ENCODE measurements around the gene ABCC8.
"Not testable (repeated sequence)": the region's sequence is repeated elsewhere in the genome, so short reads cannot be mapped to it uniquely, and the experiment has no call there.

The ABCC8 gene

DNA sequence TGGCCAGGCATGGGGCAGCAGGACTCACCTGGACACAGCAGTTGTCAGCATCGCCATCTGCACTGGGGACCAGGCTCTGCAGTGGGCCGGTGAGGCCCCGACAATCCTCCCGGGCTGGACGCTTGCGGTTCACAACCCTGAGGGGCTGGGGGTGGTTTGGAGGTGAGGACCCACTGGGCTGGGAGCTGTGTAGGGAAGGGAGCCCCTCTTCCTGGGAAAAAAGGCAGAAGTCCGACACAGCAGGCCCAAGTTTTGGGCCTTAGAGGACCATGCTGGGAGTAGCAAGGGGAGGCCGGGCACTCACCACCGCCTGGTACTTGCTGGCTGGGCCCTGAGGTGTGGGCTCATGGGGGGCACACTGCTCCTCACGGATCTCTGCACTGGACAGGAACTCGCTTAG, 48.4 kb downstream of the ABCC8 start:
- DNase-seq (ENCODE audit: low spot score): no peak

DNA sequence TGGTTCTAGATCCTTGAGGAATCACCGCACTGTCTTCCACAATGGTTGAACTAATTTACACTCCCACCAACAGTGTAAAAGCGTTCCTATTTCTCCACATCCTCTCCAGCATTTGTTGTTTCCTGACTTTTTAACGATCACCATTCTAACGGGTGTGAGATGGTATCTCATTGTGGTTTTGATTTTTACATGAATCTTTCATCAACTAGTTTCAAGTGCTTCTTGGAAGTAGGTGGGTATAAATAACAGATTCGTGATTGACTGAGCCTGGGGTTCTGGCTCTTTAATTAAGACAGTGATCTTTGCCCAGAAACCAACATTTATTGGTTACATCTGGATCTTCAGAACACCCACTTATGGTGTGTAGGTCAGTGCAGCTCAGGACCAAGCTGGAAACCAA, 50.4 kb downstream of the ABCC8 start:
- not testable (repeated sequence) for DNase-seq (ENCODE audit: low spot score)

DNA sequence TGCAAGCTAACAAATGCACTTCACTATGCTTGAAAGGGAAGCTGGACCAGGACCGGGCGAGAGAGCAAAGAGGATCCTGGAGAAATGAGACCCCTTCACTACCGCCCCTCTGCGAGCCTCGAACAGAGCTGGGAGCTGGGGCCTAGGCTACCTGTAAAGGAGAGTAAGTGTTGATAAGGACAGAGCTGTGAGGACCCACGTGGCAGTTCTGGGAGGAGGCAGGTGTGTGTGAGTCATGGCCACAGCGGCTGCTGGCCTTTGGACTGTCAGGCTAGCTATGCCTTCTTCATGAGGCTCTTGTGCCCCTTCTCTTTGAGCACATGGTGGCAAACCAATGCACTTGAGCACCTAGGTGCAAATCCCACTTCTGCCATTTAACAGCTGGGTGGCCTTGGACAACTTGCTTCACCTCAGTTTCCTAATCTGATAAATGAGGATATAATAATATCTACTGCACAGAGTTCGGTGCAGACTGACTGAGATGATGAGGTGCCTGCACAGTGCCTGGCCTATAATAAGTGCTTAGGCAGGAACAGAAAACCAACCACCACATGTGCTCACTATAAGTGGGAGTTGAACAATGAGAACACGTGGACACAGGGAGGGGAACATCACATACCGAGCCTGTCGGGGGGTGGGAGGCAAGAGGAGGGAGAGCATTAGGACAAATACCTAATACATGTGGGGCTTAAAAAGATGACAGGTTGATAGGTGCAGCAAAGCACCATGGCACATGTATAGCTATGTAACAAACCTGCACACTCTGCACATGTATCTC, 52.9 kb downstream of the ABCC8 start:
- no peak for DNase-seq (ENCODE audit: low spot score)

DNA sequence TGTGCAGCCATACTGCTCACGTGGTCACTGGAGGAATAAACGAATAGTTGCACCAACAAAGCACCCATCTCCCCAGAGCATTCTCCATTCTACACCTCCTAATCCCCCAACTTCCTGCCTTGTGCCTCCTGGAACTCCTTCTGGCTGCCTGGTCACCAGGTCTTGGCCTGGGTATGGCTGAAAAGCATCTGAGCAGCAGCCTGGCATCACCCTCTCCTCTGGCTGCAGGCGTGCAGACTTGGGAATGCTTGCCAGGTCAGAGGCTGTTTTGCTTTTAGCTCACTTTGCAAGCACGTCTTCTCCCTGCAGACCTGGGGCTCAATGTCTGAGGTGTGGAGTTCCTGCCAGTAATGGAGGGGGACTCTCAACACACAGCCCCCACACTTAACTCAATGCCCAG, 54.9 kb downstream of the ABCC8 start:
- DNase-seq (ENCODE audit: low spot score): no peak

DNA sequence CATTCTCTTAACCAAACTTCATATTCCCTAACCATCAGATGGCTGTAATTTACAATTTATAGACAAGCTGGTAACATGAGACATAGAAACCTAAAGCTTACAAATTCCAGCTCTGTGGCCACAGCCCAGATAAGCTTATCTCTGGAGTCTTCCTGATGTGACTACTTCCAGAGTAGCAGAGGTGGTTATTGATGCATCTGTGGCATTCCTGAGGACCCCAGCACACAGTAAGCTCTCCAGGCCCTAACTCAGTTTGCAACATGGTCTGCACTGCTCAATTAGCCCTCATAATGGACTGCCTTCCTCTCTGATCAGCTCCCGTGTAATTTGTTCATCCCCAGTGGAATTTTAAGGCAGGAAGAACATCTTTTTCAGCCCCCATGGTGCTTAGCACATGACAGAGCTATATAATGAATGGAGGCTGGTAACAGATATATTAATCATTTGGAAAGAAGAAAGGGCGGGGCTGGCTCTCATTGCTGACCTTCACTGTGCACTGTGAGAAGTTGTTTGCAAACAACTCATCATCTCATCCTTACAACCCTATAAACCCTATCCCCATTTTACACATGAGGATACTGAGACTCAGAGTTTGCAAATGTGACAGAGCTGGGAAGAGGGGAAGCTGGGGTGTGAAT, 58.1 kb downstream of the ABCC8 start:
- no peak for DNase-seq (ENCODE audit: low spot score)

DNA sequence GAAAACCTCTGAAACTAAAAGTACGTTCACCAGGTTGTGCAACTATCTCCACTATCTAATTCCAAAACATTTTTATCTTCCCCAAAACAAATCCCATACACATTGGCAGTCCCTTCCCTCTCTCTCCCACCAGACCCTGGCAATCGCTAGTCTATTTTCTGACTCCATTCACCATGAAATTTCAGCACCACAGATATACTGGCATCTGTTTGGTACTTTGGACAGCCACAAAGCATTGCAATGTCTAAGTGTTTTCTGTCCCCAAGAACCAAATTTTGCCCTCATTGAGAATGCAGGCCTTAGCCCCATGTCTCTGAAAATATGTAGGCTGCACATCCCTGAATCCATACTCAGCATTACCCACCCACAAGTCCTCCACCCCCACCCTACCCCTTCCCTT, 60.2 kb downstream of the ABCC8 start:
- DNase-seq (ENCODE audit: low spot score): no peak

DNA sequence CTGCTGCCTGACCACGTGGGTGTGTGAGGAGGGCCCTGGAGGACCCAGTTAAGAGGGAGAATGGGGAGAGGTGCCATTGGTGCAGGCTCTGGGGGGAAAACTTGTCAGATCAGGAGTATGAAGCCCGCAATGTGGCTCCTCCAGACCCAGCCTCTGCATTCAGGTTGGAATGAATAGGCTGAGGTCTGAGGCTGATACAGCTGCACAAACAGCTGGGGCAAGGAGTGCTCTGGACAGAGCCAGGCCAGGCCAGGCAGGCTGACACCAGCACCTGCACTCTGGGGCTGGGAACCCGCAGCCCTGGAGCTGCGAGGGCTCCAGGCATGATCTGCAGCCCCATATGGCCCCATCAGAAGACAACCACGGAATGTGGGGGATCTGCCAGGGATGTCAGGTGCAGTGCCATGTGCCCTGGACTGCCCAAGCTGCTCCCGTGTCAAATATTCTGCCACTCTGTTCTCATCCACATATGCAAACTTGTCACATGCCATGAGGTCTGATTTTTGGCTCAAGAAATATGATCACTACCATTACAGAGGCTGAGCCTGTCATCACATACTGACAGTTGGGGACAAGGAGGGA, 61.0 kb downstream of the ABCC8 start:
- no peak for DNase-seq (ENCODE audit: low spot score)

DNA sequence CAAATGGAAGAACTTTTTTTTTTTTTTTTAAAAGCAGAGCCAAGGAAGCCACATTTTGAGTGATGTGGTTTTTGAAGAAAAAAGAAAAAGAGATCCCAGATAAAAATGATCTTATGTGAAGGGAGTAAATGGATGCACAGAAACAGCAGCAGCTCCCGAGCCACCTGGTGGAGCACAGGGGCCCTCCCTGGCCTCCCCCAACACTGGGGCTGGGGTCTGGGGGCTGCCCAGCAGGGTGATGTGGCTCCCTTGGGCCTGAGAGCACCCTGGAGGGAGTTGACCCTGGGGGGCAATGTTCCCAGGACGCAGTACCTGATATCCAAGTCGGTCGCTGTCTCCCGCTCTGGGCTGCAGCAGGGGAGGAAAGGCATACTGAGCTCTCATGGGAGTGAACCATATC, 61.7 kb downstream of the ABCC8 start:
- DNase-seq (ENCODE audit: low spot score): no peak

DNA sequence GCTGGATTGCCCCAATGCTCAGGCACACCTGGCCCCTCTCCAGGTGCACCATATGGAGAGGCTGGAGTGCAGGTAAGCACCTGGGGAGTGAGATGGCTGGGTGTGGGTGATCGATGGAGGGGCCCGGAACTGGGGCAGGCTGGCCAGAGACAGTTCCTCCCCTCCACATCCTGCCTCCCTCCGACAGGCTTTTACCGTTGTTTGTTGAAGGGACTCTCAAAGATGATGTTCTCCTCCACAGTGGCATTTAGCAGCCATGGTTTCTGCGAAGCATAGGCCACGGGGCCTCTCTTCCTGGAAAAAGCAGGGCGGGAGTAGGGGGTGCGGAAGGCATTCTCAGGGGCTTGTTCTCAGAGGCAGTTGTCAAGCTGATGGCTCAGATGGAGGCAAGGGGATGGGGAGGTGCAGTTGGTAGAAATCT, 62.3 kb downstream of the ABCC8 start:
- no peak for DNase-seq (ENCODE audit: low spot score)

DNA sequence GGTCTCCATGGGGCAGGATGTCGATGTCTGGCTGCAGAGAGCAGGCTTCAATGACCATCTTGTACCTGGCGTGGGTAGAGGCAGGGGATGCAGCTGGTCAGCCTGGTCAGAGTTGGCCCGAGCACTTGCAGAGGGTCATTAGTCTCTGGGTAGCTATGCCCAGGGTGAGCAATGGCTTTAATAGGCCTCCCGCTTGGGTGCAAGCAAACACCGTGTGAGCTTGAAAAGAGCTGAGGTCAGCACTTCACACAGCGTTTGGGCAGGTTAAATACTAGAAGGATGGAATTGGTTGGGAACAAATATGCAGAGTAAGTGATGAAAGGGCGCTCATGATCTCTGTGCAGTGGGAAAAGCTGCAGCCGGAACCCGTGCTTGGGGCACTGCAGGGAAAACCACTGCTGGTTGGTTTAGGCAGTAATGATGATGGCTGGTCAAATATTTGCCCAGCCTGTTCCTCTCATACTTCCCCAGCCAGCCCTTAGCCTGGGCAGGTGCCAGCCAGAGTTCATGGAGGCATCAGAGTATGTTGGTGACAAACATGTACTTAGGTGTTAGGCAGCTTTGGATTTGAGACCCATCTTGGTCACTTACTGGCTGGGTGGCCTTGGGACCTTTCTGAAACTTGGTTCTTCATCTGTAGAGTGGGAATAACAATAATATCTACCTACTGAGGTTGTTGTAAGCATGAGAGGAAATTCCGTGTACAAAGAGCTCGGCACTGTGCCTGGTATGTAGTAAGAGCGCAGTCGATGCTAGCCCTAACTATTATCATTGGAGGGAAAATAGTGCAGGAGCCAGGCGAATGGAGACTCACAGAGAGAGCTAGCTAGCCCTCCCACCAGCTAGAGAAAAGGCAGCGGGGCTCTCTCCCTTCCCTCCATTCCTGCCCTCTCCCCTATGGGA, 63.0 kb downstream of the ABCC8 start:
- no peak for DNase-seq (ENCODE audit: low spot score)

DNA sequence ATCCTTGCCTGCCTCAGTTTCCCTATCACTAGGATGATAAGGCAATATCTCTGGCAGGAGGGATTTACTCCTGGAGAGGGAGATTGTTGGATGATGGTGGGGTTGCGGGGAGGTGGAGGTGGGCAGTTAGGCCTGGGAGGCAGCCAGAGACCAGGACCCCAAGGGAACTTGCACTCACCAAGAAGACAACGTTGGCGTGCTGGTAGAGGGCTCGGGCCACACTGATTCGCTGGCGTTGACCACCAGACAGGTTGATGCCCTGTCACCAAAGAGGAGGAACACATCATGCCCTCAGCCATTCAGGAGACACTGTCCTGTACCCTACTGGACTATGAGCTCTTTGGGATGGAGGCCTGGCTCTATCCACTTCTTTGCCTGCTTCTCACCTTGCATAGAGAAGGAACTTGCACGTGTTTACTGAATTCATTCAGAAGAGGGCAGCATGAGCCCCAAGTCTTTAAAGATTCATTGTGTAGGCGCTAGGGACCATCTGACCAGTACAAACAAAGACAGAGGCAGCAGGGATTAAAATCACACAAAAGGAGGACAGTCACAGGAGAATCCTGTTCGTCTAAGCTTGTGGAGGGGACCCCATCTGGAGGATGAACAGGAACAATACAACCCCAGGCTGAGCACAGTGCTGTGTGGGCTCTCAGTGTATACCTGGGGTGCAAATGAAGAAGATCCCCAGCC, 64.0 kb downstream of the ABCC8 start:
- DNase-seq (ENCODE audit: low spot score): no peak

DNA sequence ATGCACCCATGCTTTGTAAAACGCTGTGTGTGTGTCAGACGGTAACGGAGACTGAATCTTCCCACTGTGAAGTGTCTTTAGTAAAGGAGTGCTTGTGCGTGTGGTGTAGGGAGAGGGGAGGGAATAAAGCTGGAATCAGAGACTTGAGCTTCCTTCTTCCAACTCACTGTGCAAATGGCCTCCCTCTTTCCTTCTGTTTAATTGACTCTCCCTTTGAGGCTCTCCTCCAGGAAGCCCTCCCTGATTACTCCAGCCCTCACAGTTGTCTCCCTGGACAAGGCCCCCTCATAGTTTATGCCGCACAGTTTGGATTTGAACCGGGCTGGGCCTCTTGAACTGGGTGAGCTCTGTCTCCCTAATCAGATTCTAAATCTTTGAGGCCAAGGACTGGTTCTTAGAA, 65.2 kb downstream of the ABCC8 start:
- DNase-seq (ENCODE audit: low spot score): no peak

DNA sequence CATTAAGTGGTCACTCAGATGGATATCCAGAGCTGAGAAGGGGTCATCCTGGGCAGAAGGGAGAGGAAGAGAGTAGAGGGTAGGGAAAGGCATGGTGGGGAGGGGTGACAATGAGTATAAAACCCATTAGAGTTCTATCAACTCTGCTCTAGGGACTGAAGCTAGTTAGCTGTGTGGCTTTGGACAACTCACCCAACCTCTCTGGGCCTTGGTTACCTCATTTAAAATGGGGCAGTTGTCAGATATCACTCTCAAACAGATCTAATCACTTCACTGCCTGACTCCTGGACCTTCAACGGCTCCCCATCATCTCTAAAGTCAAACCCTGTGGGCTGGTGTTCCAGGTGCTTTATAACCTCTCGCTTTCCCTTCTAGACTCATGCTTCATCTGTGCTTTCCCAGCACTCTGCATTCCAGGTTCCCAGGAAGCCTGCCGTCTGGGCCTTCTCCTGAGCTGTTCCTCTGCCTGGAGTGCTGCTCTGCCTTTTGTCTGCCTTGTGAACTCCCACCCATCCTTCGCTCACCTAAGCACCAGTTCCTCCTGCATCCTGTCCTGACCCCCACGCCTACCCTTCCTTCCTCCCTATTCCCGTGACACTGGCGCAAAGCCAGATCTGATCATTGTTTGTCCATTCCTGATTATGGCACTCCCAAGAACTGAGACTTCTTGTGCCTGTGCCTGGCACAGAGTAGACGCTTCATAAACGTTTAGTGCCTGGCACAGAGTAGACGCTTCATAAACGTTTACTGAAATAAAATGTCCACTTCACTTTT, 65.9 kb downstream of the ABCC8 start:
- no peak for DNase-seq (ENCODE audit: low spot score)

DNA sequence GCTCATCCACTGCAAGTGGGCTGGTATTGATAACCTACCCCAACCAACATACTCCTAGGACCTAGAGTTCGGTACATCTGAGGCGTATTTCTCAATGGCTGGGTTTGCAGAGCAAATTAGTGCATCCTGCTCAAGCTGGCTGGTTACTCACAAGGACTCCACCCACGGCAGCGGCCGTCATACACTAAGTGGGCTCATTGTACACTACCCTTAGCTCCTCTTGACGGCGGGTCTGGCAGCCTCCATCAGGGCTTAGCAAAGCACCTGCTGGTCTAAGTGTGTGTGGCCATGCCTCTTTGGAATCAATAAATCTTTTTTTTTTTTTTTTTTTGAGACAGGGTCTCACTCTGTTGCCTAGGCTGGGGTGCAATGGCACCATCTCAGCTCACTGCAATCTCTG, 68.0 kb downstream of the ABCC8 start:
- DNase-seq (ENCODE audit: low spot score): no peak

DNA sequence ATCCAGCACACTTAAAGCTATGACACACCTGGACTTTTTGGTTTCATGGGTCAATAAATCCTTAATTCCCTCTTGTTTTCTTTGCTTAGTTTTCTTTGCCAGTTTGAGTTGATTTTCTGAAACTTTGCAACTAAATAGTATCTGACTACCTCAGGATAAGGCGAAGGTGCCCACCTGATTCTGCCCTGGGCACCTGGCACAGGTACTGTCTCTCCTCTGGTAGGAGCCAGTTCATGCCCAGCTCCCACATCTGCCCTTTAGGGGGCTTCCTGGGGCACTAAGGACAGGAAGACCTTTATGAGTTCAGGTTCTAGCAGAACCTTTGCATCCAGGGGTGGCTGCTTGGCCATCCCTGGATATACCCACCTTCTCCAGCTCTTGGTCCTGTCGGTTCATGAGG, 68.6 kb downstream of the ABCC8 start:
- DNase-seq (ENCODE audit: low spot score): no peak

DNA sequence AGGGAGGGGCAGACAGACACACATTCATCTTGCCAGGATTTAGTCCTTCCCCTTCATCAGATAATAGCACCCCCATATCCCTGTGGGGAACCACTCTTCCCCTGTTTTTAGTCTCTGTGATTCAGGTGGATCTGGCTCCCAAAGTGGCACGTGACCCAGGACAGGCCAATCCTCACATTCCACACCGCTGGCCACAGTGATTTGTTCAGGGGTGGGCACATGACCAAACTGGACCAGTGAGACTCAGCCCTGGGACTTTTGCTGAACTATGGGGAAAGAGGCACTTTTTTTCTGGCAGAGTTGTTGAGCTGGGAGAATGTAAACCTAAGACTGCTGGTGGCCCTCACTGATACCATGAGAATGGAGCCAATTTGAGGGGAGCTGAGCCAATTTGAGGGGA, 69.1 kb downstream of the ABCC8 start:
- no peak for DNase-seq (ENCODE audit: low spot score)

DNA sequence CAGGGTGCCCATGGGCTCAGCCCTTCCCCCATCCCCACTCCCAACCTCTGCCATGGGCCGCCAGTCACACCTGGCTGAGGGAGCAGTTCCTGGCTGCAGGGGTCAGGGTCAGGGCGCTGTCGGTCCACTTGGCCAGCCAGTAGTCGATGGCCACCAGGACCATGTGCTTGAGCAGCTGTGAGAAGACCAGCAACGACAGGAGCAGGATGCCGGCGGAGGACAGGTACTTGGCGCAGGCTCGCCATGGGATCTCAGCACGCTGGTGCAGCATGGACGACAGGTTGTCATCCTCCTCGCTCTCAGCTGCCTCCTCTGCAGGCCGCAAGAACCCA, 69.9 kb downstream of the ABCC8 start:
- no peak for DNase-seq (ENCODE audit: low spot score)

DNA sequence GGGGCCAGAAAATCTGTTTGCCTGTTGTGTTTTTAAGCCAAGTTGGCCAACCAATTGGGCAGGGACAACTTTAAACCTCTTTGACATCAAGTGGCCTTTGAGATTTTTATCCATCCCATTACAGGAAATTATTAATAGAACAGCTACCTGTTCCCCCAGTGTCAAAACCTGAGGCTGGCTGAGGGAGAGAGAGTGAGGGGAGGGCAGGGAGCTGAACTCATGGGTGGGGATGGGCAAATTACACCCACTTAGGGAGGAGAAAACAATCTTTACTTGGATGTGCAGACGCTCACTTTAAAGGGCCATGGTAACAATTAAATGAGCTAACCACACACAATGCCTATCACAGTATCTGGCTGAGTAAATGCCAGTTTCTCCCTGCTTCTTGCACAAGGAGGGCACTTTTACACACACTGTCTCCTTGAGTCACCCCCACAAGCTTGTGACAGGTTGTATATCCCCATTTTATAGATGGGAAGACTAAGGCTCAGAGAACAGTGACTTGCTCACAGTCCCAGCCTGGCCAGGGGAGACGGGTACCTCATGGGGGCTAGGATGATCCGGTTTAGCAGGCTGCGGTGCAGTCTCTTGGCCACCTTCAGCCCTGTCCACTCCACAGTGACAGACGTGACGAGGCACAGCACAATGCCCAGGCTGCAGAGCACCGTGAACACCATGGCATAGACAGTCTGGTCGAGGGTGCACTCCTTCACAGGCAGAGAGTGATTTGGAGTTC, 70.4 kb downstream of the ABCC8 start:
- DNase-seq (ENCODE audit: low spot score): no peak

DNA sequence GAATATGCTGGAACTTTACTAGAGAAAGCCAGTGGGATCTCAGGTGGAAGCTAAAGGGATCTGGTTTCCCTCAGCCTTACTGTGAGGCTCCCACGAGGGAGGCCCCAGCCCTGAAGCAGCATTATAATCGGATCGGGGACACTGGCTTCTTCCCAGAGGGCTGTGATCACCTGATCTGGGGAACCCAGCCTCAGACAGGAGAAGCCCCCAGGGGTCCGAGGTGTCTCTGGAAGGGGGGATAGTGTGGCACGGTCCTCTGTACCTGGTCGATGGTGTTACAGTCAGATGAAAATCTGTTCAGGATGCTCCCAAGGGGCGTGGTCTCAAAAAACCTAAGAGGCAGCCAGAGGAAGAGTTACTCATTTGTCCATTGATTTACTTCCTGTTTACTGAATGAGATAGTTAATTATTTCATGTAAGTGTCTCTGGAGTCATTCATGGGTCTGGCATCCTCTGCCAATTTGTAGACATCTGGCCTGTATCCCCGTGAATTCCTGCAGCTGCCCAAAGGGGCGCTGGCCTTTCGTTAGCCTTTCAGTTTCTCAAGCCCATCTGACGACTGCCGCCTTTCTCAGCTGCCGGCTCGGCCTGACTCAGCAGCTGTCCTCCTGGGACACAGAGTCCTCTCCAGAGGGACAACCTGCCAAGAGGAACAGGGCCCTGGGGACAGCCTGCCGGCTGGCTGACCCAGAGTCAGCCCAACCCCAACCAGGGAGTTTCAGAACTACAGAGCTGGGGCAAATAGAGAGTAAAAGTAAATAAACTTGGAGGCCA, 71.2 kb downstream of the ABCC8 start:
- DNase-seq (ENCODE audit: low spot score): no peak
